ENCODE results near the gene VAV2. TPM values are rescaled to one million over a fixed set of nuclear protein-coding genes. Genes with fewer than 3 reads are reported as not detected.

Gene VAV2
- total RNA-seq, 3 donors from 2014 or later, result 29.4 to 34.8 (median 34.5) TPM

- ATAC-seq (no peak), DNase-seq (no peak)
- H3K36me3 ChIP-seq (ENCODE audit: low read depth), result no peaks in the 10 kb centered on the region
- H3K4me3 ChIP-seq, result no peak overlapping the region
- H3K9me3 ChIP-seq, result no peaks in the 10 kb centered on the region
- TF ChIP-seq, protein P1, sequence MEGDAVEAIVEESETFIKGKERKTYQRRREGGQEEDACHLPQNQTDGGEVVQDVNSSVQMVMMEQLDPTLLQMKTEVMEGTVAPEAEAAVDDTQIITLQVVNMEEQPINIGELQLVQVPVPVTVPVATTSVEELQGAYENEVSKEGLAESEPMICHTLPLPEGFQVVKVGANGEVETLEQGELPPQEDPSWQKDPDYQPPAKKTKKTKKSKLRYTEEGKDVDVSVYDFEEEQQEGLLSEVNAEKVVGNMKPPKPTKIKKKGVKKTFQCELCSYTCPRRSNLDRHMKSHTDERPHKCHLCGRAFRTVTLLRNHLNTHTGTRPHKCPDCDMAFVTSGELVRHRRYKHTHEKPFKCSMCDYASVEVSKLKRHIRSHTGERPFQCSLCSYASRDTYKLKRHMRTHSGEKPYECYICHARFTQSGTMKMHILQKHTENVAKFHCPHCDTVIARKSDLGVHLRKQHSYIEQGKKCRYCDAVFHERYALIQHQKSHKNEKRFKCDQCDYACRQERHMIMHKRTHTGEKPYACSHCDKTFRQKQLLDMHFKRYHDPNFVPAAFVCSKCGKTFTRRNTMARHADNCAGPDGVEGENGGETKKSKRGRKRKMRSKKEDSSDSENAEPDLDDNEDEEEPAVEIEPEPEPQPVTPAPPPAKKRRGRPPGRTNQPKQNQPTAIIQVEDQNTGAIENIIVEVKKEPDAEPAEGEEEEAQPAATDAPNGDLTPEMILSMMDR (IDR thresholded peaks at IDR 0.05), result no peak
- peaks cover 3% of the 10 kb centered on the region for H3K4me1 ChIP-seq (ENCODE audit: low read depth)
- intact Hi-C loops (cut with DNase I, micrococcal nuclease), result no loop called here
Observed at GRCh38 chr9:133824106-133824801, 167.9 kb downstream of the VAV2 start.

DNA sequence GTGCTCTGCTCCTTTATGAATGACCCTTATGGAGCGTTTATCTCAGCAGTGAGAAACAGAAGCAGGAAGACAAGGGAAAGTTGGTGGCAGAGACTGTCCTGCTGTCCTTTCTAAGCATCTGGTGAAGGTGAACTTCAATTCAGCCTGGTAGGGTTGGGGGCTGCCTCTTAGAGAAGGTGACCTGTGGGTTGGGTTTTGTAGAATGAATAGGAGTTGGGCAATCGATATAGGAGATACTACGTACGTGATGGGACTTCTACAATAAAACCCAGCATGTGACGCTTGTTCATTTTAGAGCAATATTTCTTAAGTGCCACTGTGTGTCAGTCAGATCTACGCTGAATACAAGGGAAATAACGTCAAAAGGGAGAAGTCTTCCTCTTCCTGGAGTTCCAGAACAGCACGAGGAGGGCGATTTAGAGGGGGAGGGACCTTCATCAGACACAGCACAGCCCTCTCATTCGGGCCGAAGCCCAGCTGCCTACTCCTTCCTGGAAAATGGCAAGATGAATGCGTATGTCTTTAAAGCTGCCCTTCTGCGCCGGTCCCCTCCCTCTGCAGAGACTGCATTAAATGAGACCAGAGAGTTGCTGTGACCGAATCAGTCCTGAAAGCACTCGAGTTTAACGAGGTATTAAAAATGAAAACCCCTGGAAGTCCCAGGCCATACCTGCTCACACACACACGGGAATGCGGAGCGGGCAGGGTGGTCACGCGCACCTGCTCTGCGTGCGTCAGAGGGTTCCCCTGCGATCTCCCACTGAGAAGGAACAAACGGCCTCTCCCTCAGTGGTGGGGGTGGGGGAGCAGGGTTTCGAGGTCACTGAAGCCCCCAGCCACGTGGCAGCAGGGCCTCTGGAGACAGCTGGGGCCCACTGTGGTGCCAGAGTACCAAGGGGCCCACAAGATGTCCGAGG is 168.7 kb downstream of the VAV2 start:
- intact Hi-C loops (cut with DNase I, micrococcal nuclease), result no loop called here
- H3K36me3 ChIP-seq (ENCODE audit: low read depth), result no peaks in the 10 kb centered on the region

GRCh38 chr9:133822430-133823065 is 169.6 kb downstream of the VAV2 start:
- TF ChIP-seq, protein P1 (IDR thresholded peaks at IDR 0.05), result no peak
- Histone ChIP-seq H3K36me3 (ENCODE audit: low read depth) (no peaks in the 10 kb centered on the region), H3K9me3 (no peaks in the 10 kb centered on the region), H3K4me1 (ENCODE audit: low read depth) (no peaks in the 10 kb centered on the region), H3K4me3 (no peak overlapping the region)
- intact Hi-C loops (cut with DNase I, micrococcal nuclease), result no loop called here
- ATAC-seq (peak; percentile 32), DNase-seq (no peak)

More for the DNA sequence above, 168.7 kb downstream of the VAV2 start:
- H3K4me3 ChIP-seq, result no peak overlapping the region
- H3K4me1 ChIP-seq (ENCODE audit: low read depth), result no peaks in the 10 kb centered on the region
- DNase-seq (no peak), ATAC-seq (no peak)
- no peaks in the 10 kb centered on the region for H3K9me3 ChIP-seq
- TF ChIP-seq, protein P1 (IDR thresholded peaks at IDR 0.05), result no peak

GRCh38 chr9:133821601-133822429 is 170.3 kb downstream of the VAV2 start:
- Histone ChIP-seq H3K4me1 (ENCODE audit: low read depth) (no peaks in the 10 kb centered on the region), H3K4me3 (no peak overlapping the region), H3K9me3 (no peaks in the 10 kb centered on the region), H3K36me3 (ENCODE audit: low read depth) (no peaks in the 10 kb centered on the region)
- TF ChIP-seq, protein P1 (IDR thresholded peaks at IDR 0.05), result no peak
- intact Hi-C loops (cut with DNase I, micrococcal nuclease), result no loop called here
- ATAC-seq (no peak), DNase-seq (no peak)

DNA sequence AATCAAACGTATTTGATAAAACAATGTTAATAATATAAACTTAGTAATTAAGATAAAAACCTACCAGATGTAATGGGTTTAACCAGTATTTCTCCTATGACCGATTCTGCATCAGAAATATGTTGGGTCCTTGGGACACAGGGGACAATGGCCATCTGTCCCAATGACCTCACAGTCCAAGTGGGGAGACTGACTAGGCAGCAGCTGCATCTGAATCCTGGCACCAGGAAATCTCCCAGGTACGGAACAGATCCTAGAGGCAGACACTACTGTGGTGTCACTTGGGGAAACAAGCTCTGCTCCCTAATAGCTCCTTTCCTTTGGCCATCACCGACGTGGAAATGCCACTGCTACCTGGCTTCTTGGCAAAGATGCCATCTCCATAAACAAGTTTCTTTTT is 172.2 kb downstream of the VAV2 start:
- no peaks in the 10 kb centered on the region for H3K9me3 ChIP-seq
- DNase-seq (no peak), ATAC-seq (no peak)
- no peaks in the 10 kb centered on the region for H3K36me3 ChIP-seq (ENCODE audit: low read depth)
- TF ChIP-seq, protein P1 (IDR thresholded peaks at IDR 0.05), result no peak
- no peak overlapping the region for H3K4me3 ChIP-seq
- H3K4me1 ChIP-seq (ENCODE audit: low read depth), result no peaks in the 10 kb centered on the region
- intact Hi-C loops (cut with DNase I, micrococcal nuclease), result no loop called here
